ENCODE measurements around the gene ITM2C.

ITM2C gene

DNA sequence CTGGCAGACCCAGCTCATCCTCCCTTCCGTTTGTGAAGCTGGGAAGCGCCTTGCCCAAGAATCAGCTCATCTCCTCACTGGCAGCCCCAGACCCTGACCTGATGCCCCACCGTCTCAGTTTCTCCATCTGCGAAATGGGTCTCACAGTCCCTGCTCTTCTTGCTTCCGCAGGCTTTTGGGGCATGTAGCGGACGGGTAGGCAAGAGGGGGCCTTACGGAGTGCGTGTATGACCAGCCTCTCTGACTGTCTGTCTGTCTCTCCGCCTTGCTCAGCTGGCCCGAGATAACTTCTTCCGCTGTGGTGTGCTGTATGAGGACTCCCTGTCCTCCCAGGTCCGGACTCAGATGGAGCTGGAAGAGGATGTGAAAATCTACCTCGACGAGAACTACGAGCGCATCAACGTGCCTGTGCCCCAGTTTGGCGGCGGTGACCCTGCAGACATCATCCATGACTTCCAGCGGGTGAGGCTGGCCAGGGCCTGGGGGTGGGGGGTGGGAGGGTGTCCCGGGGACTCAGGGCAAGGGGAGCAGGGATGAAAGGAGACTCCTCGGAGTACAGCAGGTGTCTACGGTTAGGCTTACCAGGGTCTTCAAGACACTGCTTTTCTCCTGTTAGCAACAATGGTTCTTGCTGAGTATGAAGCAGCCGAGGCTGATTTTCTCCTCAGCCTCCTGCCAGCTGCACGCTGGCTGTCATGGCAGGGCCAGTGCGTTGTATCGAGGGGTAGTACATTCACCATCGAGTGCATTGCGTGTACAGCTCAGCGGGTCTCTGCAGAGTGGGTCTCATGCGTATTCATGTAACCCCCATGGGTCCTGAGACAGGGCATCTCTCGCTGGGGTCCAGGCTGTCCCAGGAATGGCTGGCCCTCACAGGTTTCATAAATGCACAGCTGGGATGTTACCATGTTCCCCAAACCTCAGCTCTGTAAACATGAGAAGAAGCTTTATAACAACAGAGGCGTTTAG is 10.9 kb downstream of the ITM2C start:
- FAIRE-seq (no peak), DNase-seq (ENCODE audit: insufficient read length) (no peak)
- no peak for TF ChIP-seq POLR2AphosphoS5 (IDR thresholded peaks at IDR 0.05; ENCODE audit: low read depth, low read length)
- TF ChIP-seq POLR2A (IDR thresholded peaks at IDR 0.05; ENCODE audit: low read depth, low read length): no peak
- no peak for TF ChIP-seq TAF1 (IDR thresholded peaks at IDR 0.05; ENCODE audit: borderline replicate concordance, low read depth, low read length)

DNA sequence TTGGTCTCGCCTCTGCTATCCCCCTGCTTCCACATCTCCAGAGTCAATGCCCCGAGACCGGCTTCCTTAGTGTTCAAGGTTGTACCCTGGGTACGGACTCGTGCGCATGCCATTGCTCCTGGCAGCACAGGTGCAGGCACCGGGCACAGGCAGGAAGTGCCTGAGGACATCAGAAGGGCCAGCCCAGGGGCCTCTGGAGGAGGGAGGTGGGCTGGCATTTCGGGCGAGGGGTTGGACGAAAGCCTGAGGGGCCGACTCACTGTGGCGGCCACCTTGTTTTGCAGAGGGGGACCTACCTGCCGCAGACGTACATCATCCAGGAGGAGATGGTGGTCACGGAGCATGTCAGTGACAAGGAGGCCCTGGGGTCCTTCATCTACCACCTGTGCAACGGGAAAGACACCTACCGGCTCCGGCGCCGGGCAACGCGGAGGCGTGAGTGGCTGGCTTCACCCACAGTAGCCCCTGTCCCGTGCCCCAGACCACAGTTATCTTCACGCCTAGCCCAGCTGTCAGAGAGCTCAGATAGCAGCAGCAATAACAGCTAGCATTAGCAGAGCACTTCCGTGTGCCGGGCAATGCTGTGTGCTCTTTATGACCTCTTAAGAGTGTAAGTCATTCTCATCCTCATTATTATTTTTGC is 12.5 kb downstream of the ITM2C start:
- FAIRE-seq (no peak), DNase-seq (ENCODE audit: insufficient read length) (no peak)
- TF ChIP-seq POLR2A (IDR thresholded peaks at IDR 0.05; ENCODE audit: low read depth, low read length) (no peak), POLR2AphosphoS5 (IDR thresholded peaks at IDR 0.05; ENCODE audit: low read depth, low read length) (no peak), TAF1 (IDR thresholded peaks at IDR 0.05; ENCODE audit: borderline replicate concordance, low read depth, low read length) (no peak)

DNA sequence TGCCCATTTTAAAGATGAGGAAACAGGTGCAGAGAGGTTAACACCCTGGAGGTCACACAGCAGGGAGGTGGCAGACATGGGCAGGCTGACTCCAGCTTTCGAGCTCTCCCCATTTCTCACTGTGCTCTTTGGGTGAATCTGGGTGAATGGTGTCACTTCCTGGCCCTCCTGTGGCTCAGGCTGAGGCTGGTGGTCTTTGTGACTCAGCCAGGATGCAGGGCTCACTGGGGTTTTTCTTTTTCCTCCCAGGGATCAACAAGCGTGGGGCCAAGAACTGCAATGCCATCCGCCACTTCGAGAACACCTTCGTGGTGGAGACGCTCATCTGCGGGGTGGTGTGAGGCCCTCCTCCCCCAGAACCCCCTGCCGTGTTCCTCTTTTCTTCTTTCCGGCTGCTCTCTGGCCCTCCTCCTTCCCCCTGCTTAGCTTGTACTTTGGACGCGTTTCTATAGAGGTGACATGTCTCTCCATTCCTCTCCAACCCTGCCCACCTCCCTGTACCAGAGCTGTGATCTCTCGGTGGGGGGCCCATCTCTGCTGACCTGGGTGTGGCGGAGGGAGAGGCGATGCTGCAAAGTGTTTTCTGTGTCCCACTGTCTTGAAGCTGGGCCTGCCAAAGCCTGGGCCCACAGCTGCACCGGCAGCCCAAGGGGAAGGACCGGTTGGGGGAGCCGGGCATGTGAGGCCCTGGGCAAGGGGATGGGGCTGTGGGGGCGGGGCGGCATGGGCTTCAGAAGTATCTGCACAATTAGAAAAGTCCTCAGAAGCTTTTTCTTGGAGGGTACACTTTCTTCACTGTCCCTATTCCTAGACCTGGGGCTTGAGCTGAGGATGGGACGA is 13.2 kb downstream of the ITM2C start:
- no peak for FAIRE-seq
- no peak for TF ChIP-seq POLR2AphosphoS5 (IDR thresholded peaks at IDR 0.05; ENCODE audit: low read depth, low read length)
- no peak for TF ChIP-seq POLR2A (IDR thresholded peaks at IDR 0.05; ENCODE audit: low read depth, low read length)
- TF ChIP-seq TAF1 (IDR thresholded peaks at IDR 0.05; ENCODE audit: borderline replicate concordance, low read depth, low read length): no peak
- no peak for DNase-seq (ENCODE audit: insufficient read length)

DNA sequence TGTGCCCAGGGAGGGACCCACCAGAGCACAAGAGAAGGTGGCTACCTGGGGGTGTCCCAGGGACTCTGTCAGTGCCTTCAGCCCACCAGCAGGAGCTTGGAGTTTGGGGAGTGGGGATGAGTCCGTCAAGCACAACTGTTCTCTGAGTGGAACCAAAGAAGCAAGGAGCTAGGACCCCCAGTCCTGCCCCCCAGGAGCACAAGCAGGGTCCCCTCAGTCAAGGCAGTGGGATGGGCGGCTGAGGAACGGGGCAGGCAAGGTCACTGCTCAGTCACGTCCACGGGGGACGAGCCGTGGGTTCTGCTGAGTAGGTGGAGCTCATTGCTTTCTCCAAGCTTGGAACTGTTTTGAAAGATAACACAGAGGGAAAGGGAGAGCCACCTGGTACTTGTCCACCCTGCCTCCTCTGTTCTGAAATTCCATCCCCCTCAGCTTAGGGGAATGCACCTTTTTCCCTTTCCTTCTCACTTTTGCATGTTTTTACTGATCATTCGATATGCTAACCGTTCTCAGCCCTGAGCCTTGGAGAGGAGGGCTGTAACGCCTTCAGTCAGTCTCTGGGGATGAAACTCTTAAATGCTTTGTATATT is 14.0 kb downstream of the ITM2C start:
- TF ChIP-seq POLR2A (IDR thresholded peaks at IDR 0.05; ENCODE audit: low read depth, low read length) (no peak), TAF1 (IDR thresholded peaks at IDR 0.05; ENCODE audit: borderline replicate concordance, low read depth, low read length) (no peak), POLR2AphosphoS5 (IDR thresholded peaks at IDR 0.05; ENCODE audit: low read depth, low read length) (no peak)

DNA sequence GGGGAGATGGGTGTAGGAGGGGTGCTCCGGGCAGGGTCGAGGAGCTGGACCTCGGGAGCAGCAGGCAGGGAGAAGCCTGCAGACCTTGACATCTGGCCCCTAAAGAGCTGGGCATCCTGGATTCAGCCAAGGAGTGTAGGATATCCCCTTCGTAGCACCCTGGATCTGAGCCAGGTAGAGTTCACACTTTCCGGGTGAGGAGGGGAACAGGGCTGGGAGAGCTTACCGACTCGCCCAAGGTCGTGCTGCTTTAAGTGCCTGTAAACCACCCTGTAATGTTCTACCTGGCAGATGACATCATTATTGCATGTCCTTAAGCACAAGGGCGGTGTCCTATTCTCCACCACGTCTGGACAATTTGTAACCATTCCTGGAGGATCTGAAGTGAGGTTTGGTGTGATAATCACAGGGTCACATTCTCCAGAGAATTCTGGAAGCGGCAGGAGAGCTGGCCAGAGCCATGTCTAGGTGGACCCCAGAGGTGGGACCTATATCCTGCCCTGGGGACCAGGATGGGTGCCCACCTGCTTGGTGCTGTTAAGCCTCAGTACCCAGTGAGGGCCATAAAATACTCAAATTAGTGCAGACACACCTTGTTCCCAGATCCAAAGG is 14.6 kb downstream of the ITM2C start:
- no peak for TF ChIP-seq POLR2AphosphoS5 (IDR thresholded peaks at IDR 0.05; ENCODE audit: low read depth, low read length)
- TF ChIP-seq POLR2A (IDR thresholded peaks at IDR 0.05; ENCODE audit: low read depth, low read length): no peak
- TF ChIP-seq TAF1 (IDR thresholded peaks at IDR 0.05; ENCODE audit: borderline replicate concordance, low read depth, low read length): no peak
- peak; percentile 17 for FAIRE-seq
- DNase-seq (ENCODE audit: insufficient read length): no peak

More for the DNA sequence above, 14.0 kb downstream of the ITM2C start:
- FAIRE-seq (peak; percentile 5), DNase-seq (ENCODE audit: insufficient read length) (no peak)

DNA sequence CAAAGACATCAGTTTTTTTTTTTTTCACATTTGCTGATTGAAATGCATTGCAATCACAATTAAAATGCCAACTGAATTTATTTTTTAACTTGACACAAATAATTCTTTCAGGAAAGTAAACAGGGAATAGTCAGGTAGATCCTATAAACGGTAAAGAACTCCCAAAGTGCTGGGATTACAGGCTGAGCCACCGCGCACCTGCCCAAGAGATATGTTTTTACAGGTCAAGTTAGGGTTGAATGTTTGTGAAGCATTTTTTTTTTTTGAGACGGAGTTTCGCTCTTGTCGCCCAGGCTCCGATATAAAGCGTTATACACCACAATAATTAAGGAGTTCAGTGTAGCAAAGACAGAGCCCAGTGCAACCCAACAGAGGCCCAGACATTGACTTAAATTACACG is 15.1 kb downstream of the ITM2C start:
- FAIRE-seq (no peak), DNase-seq (ENCODE audit: insufficient read length) (no peak)
- TF ChIP-seq POLR2AphosphoS5 (IDR thresholded peaks at IDR 0.05; ENCODE audit: low read depth, low read length) (no peak), POLR2A (IDR thresholded peaks at IDR 0.05; ENCODE audit: low read depth, low read length) (no peak), TAF1 (IDR thresholded peaks at IDR 0.05; ENCODE audit: borderline replicate concordance, low read depth, low read length) (no peak)

DNA sequence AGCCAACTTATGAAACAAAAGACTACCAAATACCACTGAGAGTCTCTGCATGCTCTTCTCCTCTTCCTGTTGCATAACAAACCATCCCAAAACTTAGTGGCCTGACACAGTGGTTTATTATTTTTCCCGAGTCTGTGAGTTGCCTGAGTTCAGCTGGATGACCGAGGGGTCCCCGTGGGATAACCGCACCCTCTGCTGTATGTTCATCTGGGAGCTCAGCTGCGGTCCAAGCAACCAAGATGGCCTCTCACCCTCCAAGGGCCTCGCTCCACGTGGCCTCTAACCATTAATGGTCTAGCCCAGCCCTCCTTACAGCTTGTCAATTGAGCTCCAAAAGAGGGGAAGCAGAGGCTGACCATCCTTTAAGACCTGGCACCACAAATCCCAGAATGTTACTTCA is 17.1 kb downstream of the ITM2C start:
- DNase-seq (ENCODE audit: insufficient read length) (no peak), FAIRE-seq (no peak)
- TF ChIP-seq TAF1 (IDR thresholded peaks at IDR 0.05; ENCODE audit: borderline replicate concordance, low read depth, low read length) (no peak), POLR2AphosphoS5 (IDR thresholded peaks at IDR 0.05; ENCODE audit: low read depth, low read length) (no peak), POLR2A (IDR thresholded peaks at IDR 0.05; ENCODE audit: low read depth, low read length) (no peak)

DNA sequence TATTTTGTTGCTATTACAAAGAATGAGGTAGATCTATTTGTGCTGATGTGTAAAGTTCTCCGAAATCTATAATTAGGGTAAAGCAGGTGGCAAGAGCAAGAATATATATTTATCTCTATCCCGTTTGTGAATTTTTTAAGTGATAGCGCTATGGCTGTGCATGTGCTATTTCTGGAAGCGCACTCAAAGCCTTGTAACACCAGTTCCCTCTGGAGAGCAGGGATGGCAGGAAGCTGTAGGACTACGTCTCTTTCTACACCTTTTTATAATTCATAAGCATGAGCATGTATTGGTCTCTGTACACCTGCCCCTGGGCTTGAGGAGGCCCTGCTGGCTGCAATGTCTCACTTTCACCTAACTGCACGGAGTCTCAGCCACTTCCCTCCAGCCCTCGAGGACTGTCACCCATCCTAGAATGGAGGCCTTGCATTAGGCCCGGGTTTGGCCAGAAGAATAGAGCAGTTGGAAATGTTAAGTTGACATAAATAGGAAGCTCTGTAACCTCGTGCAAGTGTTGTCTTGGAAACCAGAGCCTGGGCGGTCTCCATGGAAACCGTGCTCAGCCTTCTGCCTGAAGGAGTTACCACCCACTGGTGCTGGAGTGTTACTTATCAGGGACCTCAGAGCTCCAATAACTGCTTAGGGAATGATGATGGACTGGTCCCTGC is 20.9 kb downstream of the ITM2C start:
- no peak for DNase-seq (ENCODE audit: insufficient read length)
- no peak for TF ChIP-seq POLR2A (IDR thresholded peaks at IDR 0.05; ENCODE audit: low read depth, low read length)
- no peak for TF ChIP-seq POLR2AphosphoS5 (IDR thresholded peaks at IDR 0.05; ENCODE audit: low read depth, low read length)
- TF ChIP-seq TAF1 (IDR thresholded peaks at IDR 0.05; ENCODE audit: borderline replicate concordance, low read depth, low read length): no peak
- peak; percentile 58 for FAIRE-seq

DNA sequence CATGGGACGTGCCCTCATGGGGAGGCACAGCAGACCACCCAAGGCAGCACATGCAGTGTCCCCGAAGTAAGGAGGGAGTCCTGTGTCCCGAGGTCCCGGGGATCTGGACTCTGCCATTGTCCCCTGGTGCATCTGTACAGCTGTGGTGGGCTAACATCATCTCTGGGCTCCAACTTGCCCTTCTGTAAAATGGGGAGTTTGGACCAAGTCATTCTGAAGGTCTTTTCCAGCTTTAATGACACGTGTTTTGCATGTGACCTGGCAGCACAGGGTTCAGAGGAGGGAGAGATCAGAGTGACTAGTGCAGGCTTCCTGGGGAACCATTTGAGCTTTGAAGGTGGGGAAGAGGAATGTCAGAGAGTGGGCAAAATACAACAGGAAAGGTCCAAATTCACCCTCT is 21.5 kb downstream of the ITM2C start:
- FAIRE-seq (no peak), DNase-seq (ENCODE audit: insufficient read length) (no peak)
- no peak for TF ChIP-seq POLR2A (IDR thresholded peaks at IDR 0.05; ENCODE audit: low read depth, low read length)
- no peak for TF ChIP-seq POLR2AphosphoS5 (IDR thresholded peaks at IDR 0.05; ENCODE audit: low read depth, low read length)

DNA sequence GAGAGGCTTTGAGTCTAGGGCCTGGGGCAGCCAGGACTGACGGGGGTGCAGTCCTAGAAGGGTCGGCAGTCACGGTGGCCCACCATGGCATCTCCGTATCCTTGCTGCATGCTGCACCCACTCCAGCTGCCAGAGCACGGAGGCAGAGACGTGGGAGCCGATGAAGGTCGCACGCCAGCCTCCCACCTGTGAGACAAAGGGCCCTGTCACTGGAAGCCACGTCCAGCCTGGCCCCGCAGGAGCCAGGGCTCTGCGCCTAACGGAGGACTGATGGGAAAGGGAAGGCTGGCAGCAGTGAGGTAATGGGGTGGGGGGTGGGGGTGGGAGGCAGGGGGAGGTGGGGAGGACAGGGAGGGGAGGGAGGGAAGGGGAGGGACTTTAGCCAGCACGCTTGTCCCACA is 21.9 kb downstream of the ITM2C start:
- no peak for FAIRE-seq
- DNase-seq (ENCODE audit: insufficient read length): no peak
- no peak for TF ChIP-seq TAF1 (IDR thresholded peaks at IDR 0.05; ENCODE audit: borderline replicate concordance, low read depth, low read length)
